GM13976 (cell line): ENCODE data around the gene PCDH1.
"Not testable (repeated sequence)": the region's sequence is repeated elsewhere in the genome, so short reads cannot be mapped to it uniquely, and the experiment has no call there.

ENCODE experiments used
- DNase-seq: peaks from one replicate; pipeline ENCODE4 v3.0.0; 2012; ENCODE audit warnings: low spot score
- in situ Hi-C: fragments of 300-500 bp; cut with MboI; formaldehyde crosslinking; loops from one replicate; pipeline ENCODE4 v1.12.0; 2022; ENCODE audit warnings: low sequenced_read_pairs, mixed read lengths, inconsistent platforms; ENCODE audit not compliant: unreplicated experiment
- TF ChIP-seq, protein P1 (sequence below): IDR thresholded peaks from 2 replicates; pipeline ENCODE4 v1.5.1; 2012; ENCODE audit warnings: borderline replicate concordance, mild to moderate bottlenecking; ENCODE audit not compliant: insufficient read depth; ENCODE audit errors: extremely low read depth, missing control alignments, control extremely low read depth

Gene PCDH1

DNA sequence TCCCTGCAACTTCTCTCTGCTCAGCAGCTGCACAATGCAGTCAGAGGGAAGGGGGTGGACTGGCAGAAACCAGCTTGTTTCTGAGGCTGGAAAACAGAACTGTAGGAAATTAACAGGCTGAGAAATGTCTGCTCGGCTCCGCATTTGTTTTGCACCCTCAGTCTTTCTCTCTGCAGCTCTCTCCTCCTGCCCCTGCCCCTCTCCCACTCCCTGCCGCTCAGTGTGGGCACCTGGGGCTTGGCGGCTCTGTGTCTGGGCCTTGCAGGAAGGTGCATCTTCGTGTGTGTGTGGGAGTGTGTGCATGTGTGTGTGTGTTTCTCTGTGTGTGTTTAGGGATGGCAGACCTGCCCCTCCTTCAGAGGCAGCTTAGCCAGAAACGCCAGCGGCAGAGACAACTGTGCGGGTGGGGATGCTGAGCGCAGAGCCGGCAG, 53.0 kb downstream of the PCDH1 start:
- TF ChIP-seq, protein P1, sequence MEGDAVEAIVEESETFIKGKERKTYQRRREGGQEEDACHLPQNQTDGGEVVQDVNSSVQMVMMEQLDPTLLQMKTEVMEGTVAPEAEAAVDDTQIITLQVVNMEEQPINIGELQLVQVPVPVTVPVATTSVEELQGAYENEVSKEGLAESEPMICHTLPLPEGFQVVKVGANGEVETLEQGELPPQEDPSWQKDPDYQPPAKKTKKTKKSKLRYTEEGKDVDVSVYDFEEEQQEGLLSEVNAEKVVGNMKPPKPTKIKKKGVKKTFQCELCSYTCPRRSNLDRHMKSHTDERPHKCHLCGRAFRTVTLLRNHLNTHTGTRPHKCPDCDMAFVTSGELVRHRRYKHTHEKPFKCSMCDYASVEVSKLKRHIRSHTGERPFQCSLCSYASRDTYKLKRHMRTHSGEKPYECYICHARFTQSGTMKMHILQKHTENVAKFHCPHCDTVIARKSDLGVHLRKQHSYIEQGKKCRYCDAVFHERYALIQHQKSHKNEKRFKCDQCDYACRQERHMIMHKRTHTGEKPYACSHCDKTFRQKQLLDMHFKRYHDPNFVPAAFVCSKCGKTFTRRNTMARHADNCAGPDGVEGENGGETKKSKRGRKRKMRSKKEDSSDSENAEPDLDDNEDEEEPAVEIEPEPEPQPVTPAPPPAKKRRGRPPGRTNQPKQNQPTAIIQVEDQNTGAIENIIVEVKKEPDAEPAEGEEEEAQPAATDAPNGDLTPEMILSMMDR = no peak
- no peak for DNase-seq
- in situ Hi-C loops = no loop called here

DNA sequence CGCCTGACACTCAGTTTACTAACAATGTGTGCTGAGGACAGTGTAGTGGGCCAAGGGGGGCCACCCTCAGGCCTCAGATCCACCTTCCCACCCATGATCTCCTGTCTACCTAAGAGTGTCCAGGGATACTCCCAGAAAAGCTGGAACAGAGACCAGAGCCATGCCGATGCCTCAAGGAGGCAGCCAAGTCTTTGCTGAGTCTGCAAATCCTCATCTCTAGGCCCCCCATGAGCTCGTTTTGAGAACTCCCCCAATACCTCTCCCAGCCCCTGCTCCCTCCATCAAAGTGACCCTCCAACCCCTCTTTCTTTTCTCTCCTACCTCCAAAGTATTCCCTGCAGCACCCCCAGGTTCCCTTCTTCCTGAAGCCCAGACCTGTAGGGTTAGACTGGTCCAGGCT, 53.5 kb downstream of the PCDH1 start:
- TF ChIP-seq, protein P1 = no peak
- in situ Hi-C loops = no loop called here
- no peak for DNase-seq

DNA sequence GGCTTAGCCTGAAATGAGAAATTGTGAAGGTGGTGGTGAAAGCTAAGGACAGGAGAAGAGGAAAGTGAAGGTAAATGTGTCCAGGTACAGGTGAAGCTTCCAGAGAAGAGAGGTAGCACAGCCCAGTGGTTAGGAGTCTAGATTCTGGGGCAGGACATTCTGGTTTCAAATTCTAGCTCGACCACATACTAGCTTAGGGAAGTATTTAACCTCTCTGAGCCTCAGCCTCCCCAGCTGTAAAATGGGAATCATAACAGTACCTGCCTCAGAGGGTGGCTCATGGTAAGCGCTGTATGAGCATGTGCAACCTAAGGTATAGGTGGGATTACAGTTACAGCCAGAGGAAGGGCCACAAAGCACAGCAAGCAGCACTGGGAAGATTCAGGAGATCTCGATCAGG, 55.2 kb downstream of the PCDH1 start:
- no peak for DNase-seq
- TF ChIP-seq, protein P1 = no peak
- in situ Hi-C loops = no loop called here

DNA sequence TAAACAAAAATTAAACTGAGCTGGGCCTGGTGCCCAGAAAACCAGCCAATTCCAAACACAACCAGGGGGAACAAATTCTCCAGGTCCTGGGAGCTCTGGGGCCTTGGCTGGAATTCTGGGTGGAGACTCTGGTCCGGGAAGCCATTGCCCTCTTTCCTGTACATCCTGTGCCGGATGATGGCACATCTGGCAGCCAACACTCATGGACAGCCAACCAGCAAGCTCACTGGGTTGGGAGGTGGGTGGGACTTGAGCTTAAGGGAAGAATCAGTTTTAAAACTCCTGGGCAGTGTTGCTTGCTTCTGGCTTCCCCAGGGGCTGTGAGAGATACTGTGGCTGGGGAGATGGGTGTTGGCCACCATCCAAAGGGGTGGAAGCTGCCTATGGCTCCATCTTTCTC, 56.1 kb downstream of the PCDH1 start:
- DNase-seq = no peak
- TF ChIP-seq, protein P1 = no peak
- in situ Hi-C loops = no loop called here

DNA sequence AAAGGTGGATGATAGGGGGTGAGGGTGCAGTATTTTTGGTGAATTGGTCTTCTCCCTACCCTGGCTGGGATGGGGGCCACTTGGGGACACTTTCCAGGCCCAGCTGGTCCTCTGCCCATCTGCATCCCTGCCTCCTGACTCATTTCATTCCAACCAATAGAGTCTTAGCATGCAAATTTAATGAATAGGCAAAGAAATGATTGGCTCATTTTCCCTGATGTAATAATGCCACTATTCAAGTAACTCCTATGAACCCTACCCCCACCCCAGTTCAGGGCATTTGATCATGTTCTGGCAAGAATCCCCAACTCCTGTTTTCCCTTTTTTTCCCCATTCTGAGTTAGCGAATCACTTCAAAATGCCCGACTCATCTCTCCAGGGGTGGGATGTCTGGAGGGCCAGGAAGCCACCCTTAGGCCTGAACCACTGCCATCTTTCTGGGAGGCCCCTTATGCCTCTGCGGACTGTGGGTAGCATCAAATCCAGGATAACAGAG, 56.7 kb downstream of the PCDH1 start:
- no peak for DNase-seq
- in situ Hi-C loops = no loop called here
- TF ChIP-seq, protein P1 = no peak

DNA sequence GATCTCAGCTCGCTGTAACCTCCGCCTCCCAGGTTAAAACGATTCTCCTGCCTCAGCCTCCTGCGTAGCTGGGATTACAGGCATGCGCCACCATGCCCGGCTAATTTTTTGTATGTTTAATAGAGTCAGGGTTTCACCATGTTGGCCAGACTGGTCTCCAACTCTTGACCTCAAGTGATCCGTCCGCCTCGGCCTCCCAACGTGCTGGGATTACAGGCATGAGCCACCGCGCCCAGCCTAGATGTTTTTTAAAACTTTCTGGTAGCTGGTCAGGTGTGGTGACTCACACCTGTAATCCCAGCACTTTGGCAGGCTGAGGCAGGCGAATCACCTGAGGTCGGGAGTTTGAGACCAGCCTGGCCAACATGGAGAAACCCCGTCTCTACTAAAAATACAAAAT, 57.5 kb downstream of the PCDH1 start:
- DNase-seq, in situ Hi-C loops: not testable (repeated sequence)

DNA sequence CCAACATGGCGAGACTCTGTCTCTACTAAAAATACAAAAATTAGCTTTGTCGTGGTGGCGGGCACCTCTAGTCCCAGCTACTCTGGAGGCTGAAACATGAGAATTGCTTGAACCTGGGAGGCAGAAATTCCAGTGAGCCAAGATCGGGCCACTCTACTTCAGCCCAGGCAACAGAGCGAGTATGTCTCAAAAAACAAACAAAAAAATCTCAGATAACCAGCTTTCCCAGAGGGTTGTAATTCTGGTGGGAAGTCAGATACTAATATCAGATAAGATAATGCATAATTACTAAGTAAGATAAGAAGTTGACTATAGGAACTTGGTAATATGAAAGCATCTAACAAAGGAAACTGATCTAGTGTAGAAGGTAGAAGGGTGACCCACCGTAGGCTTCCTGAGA, 60.6 kb downstream of the PCDH1 start:
- DNase-seq = no peak
- TF ChIP-seq, protein P1 = no peak
- in situ Hi-C loops = no loop called here
